Neutrophil (primary cell): ENCODE results near the gene RUNX2.

Source experiments
- H3K27ac ChIP-seq: fragments of 200-600 bp; sonication (generic); 2 replicates; pipeline ENCODE4 v1.5.1; 2016; ENCODE audit warnings: mild to moderate bottlenecking, moderate library complexity
- H3K27me3 ChIP-seq: fragments of 200-600 bp; sonication (generic); 2 replicates; pipeline ENCODE4 v1.6.0; 2016; ENCODE audit warnings: mild to moderate bottlenecking
- H3K36me3 ChIP-seq: fragments of 200-600 bp; sonication (generic); 2 replicates; pipeline ENCODE4 v1.5.1; 2017
- H3K4me1 ChIP-seq, 2 experiments: fragments of 200-600 bp in 1 of 2; sonication (generic) in 1 of 2; 1 replicate in 1 of 2; 2 replicates in 1 of 2; pipeline versions ENCODE4 v1.5.1 to v1.6.1; 2013 to 2016; ENCODE audit warnings: low read depth in 1 of 2, low read length in 1 of 2, mild to moderate bottlenecking in 1 of 2, moderate library complexity in 1 of 2; ENCODE audit not compliant: control insufficient read depth in 1 of 2, insufficient read depth in 1 of 2
- H3K4me3 ChIP-seq, 2 experiments: fragments of 200-600 bp in 1 of 2; sonication (generic) in 1 of 2; 1 replicate in 1 of 2; 2 replicates in 1 of 2; pipeline ENCODE4 v1.5.1; 2013 to 2016; ENCODE audit warnings: low read depth in 1 of 2, low read length in 1 of 2, mild to moderate bottlenecking in 1 of 2, moderate library complexity in 1 of 2
- H3K9me3 ChIP-seq: fragments of 200-600 bp; sonication (generic); 2 replicates; pipeline ENCODE4 v1.5.1; 2016
- TF ChIP-seq, protein P1 (sequence below): fragments of 200-600 bp; sonication (generic); IDR thresholded peaks from 2 replicates; pipeline ENCODE4 v1.5.1; 2016; ENCODE audit warnings: antibody characterized with exemption

Gene RUNX2

DNA sequence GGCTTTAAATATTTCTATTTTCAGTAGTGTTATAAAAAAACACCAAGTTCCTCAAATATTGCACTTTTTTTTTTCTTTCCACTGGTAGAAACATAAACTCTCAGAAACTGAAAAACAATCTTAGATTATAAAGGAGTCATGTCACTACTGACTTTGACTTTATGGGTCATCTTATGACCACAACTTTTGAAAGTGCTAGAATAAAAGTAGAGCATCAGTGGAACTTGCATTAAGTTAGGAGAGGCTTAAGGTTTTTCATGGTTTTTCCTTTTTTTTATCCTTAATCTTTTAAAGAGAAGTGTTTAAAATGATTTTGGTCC, 106.2 kb downstream of the RUNX2 start:
- Histone ChIP-seq H3K27me3 (no peaks in the 10 kb centered on the region), H3K4me3 (no peak overlapping the region), H3K36me3 (peaks cover 4% of the 10 kb centered on the region), H3K27ac (peak overlapping the region; percentile 55), H3K9me3 (no peaks in the 10 kb centered on the region), H3K4me1 (peaks cover 18 to 35% of the 10 kb centered on the region in 2 experiments)
- TF ChIP-seq, protein P1, sequence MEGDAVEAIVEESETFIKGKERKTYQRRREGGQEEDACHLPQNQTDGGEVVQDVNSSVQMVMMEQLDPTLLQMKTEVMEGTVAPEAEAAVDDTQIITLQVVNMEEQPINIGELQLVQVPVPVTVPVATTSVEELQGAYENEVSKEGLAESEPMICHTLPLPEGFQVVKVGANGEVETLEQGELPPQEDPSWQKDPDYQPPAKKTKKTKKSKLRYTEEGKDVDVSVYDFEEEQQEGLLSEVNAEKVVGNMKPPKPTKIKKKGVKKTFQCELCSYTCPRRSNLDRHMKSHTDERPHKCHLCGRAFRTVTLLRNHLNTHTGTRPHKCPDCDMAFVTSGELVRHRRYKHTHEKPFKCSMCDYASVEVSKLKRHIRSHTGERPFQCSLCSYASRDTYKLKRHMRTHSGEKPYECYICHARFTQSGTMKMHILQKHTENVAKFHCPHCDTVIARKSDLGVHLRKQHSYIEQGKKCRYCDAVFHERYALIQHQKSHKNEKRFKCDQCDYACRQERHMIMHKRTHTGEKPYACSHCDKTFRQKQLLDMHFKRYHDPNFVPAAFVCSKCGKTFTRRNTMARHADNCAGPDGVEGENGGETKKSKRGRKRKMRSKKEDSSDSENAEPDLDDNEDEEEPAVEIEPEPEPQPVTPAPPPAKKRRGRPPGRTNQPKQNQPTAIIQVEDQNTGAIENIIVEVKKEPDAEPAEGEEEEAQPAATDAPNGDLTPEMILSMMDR: no peak

DNA sequence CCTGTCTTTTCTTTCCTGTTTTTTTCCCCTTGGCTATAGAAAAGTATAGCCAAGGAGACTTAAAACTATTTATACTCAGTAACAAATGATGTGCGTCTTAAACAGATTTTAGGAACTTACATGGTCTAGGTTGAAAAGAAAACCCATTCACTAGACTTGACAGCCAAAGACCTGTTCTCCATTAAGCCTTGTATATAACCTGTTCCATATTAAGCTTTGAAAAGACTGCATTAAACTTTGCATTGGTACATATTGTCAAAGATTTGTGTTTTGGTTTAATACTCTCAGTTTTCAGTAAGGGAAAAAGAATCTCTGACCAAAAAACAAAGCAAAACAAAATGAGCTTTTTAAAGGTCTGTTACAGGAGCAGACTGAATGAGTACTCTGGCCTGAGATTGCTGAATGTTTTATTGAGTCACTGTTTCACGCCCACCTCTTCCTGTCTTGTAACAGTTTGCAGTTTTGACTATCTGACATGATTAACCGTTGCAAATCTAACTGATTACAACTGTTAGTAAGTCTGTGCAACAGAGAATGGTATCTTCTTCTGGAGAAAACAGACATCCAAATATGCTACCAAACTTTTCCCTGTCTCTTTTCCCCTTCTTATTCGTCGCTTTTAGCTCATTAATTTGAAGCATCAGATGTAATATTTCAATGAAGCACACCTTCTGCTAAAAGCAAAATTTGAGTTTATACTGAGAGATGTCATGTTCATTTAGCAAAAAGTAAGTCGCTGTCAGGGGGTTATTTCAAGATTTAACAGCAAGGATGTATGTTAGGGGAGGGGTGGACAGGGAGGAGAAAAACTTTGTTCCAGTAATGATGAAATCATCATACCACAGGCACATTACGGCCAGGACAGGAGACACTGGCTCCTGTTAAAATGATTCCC, 108.7 kb downstream of the RUNX2 start:
- peaks cover 18 to 34% of the 10 kb centered on the region in 2 experiments for H3K4me1 ChIP-seq
- no peak overlapping the region for H3K4me3 ChIP-seq

DNA sequence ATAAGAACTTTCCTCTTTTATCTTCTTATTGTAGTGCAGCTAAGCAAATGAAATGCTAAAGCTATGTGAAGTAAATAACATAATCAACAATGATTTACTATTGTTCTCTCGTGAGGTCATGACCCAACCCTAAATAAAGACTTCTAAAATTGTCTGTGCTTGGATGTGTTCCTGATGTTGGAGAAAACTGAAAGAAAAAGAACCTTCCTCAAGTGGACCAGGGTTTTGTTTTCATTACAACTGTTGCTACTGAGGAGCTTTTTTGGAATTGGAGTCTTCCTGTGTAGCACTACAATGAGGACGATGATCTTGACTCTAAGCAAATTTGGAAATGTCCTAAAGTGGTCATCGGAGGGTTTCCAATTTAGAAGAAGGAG, 109.3 kb downstream of the RUNX2 start:
- Histone ChIP-seq H3K9me3 (no peaks in the 10 kb centered on the region), H3K27me3 (no peaks in the 10 kb centered on the region), H3K36me3 (peaks cover 4% of the 10 kb centered on the region), H3K4me1 (peaks cover 18 to 34% of the 10 kb centered on the region in 2 experiments), H3K27ac (peak overlapping the region; percentile 66), H3K4me3 (no peak overlapping the region)
- TF ChIP-seq, protein P1: no peak

More for the DNA sequence above, 108.7 kb downstream of the RUNX2 start:
- H3K36me3 ChIP-seq: peaks cover 4% of the 10 kb centered on the region
- TF ChIP-seq, protein P1: no peak
- H3K27me3 ChIP-seq: no peaks in the 10 kb centered on the region
- H3K9me3 ChIP-seq: no peaks in the 10 kb centered on the region
- H3K27ac ChIP-seq: peak overlapping the region; percentile 66

DNA sequence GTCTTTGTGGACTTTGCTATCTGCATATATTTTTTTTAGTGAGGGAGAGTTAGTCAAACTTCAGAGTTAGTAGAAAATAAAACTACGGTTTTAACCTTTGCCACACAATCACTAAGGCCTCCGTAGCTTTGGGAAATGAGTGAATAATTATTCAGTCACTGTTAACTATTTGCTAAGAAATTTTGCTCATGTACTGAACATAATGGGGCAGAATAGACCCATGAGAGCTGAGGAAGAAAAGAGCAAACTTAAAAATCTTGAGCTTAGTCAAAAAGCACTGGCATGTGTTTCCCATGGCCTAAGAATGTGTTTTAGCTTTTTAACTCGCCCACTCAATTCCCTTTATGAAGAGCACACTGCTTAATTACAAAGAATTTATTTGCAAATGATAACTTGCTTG, 110.0 kb downstream of the RUNX2 start:
- H3K4me1 ChIP-seq: peaks cover 18 to 34% of the 10 kb centered on the region in 2 experiments

DNA sequence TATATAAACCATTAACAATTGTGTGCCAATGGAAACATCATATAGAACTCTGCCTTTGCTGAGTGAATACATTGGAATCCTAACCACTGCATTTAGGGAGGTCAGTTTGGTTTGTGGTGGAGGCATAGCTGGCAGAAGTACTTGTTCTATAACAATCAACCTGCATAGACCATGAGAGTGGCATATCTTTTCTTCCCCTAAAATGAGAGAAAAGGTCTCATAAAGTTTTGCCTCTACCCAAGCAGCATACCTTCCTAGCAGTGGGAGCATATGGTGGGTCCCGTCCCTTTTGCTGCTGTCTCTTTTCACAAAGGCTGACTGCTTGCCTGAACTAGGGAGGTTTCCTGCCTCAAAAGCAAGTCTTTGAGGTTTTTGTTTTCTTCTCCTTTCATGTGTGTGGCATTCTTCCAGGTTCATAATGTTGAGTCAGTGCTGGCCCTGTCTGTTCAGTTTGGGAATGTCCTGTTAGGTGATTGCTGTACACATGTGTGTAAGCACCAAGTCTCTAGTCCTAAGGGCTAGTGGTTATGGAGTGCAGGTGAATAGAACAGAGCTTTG, 110.8 kb downstream of the RUNX2 start:
- Histone ChIP-seq H3K4me1 (peaks cover 21 to 33% of the 10 kb centered on the region in 2 experiments), H3K27ac (peak overlapping the region; percentile 66)

More for the DNA sequence above, 110.0 kb downstream of the RUNX2 start:
- no peaks in the 10 kb centered on the region for H3K27me3 ChIP-seq
- H3K9me3 ChIP-seq: no peaks in the 10 kb centered on the region
- peak overlapping the region; percentile 66 for H3K27ac ChIP-seq
- H3K4me3 ChIP-seq: no peak overlapping the region
- peaks cover 4% of the 10 kb centered on the region for H3K36me3 ChIP-seq
- TF ChIP-seq, protein P1: no peak

More for the DNA sequence above, 110.8 kb downstream of the RUNX2 start:
- Histone ChIP-seq H3K27me3 (no peaks in the 10 kb centered on the region), H3K9me3 (no peaks in the 10 kb centered on the region), H3K4me3 (no peak overlapping the region), H3K36me3 (peaks cover 4% of the 10 kb centered on the region)
- TF ChIP-seq, protein P1: no peak
